GM12878 (cell line): ENCODE measurements around the gene HLTF. TPM values are rescaled to one million over a fixed set of nuclear protein-coding genes. Genes with fewer than 3 reads are reported as not detected.
A peak's percentile ranks its signal among the peaks of the same experiment; 100 is the strongest.

Experiments
- ATAC-seq: fragments of 200-7000 bp; cut with Tn5 transposase; 3 replicates; pipeline ENCODE4 v1.9.1; 2020; ENCODE audit warnings: mild to moderate bottlenecking, moderate library complexity
- BruUV-seq: library from RNA; stranded (reverse); fragments of 400-500 nt; replicated peaks from 2 replicates; lab custom pipeline; 2021; lab: Mats Ljungman, UMichigan
- CTCF ChIA-PET: fragments of 300-600 bp; sonication (Branson Sonifier 250); formaldehyde crosslinking; extraction: SDS; loops from one replicate; lab custom pipeline; 2021; ENCODE audit warnings: inconsistent platforms; lab: Yijun Ruan, JAX
- POLR2A ChIA-PET: fragments of 350-600 bp; formaldehyde crosslinking; extraction: SDS; loops from one replicate; lab custom pipeline; 2021; ENCODE audit warnings: inconsistent platforms; lab: Charles Lee
- RAD21 ChIA-PET: fragments of 300-600 bp; sonication (Branson Sonifier 250); formaldehyde crosslinking; loops from one replicate; lab custom pipeline; 2023; ENCODE audit warnings: antibody characterized with exemption; ENCODE audit not compliant: unreplicated experiment; lab: Charles Lee
- SMC1A ChIA-PET: fragments of 300-600 bp; sonication (Branson Sonifier 250); formaldehyde crosslinking; loops from one replicate; lab custom pipeline; 2023; ENCODE audit not compliant: unreplicated experiment, uncharacterized antibody; lab: Charles Lee
- DNase-seq: peaks from one replicate; pipeline ENCODE4 v3.0.0-alpha.2; 2011; ENCODE audit warnings: low read depth, low spot score
- FAIRE-seq: peaks from 3 replicates; lab custom pipeline; 2011; peaks lifted over from hg19 to GRCh38; lab: Jason Lieb, UNC
- H2AFZ ChIP-seq: 2 replicates; pipeline ENCODE4 v1.6.0; 2011; ENCODE audit warnings: low read depth, low read length, control low read depth; ENCODE audit not compliant: control insufficient read depth
- H3K27ac ChIP-seq: 2 replicates; pipeline ENCODE4 v1.5.1; 2011; ENCODE audit warnings: control low read depth; ENCODE audit not compliant: control insufficient read depth, insufficient read depth
- H3K27me3 ChIP-seq, 2 experiments: replicated peaks in 1 of 2; 2 replicates each; pipeline versions ENCODE4 v1.6.0 to v1.6.1; 2011; ENCODE audit warnings: low read length in 1 of 2; ENCODE audit not compliant: control insufficient read depth in 2 of 2, insufficient read depth in 2 of 2
- H3K36me3 ChIP-seq, 2 experiments: 2 replicates each; pipeline ENCODE4 v1.5.1; 2011; ENCODE audit warnings: low read length in 1 of 2; ENCODE audit not compliant: control insufficient read depth in 2 of 2, insufficient read depth in 2 of 2
- H3K4me1 ChIP-seq: 2 replicates; pipeline ENCODE4 v1.6.1; 2011; ENCODE audit warnings: mild to moderate bottlenecking, low read length, moderate library complexity, mixed read lengths; ENCODE audit not compliant: control insufficient read depth, insufficient read depth
- H3K4me2 ChIP-seq: 2 replicates; pipeline ENCODE4 v1.6.0; 2011; ENCODE audit warnings: control low read depth; ENCODE audit not compliant: control insufficient read depth, insufficient read depth
- H3K4me3 ChIP-seq: fragments of 200-600 bp; sonication (generic); 2 replicates; pipeline ENCODE4 v1.5.1; 2016
- H3K79me2 ChIP-seq: 2 replicates; pipeline ENCODE4 v1.6.0; 2011; ENCODE audit warnings: low read length; ENCODE audit not compliant: control insufficient read depth, insufficient read depth
- H3K9ac ChIP-seq: 2 replicates; pipeline ENCODE4 v1.8.0; 2011; ENCODE audit warnings: low read length, control low read depth, mixed read lengths; ENCODE audit not compliant: control insufficient read depth, insufficient read depth
- H3K9me3 ChIP-seq: replicated peaks from 3 replicates; pipeline ENCODE4 v1.5.1; 2011; ENCODE audit warnings: mild to moderate bottlenecking, low read length; ENCODE audit not compliant: control insufficient read depth, insufficient read depth
- H4K20me1 ChIP-seq: 2 replicates; pipeline ENCODE4 v1.6.0; 2011; ENCODE audit not compliant: control insufficient read depth, insufficient read depth
- BHLHE40 ChIP-seq, 2 experiments: fragments of 450-650 bp in 1 of 2; IDR thresholded peaks; 2 replicates each; pipeline ENCODE4 v1.6.1; 2011 to 2017; ENCODE audit warnings: low read depth in 2 of 2, borderline replicate concordance in 1 of 2, improper control_type of control experiment in 1 of 2, low read length in 1 of 2, mild to moderate bottlenecking in 1 of 2
- E2F8 ChIP-seq: fragments of 450-650 bp; IDR thresholded peaks from 2 replicates; pipeline ENCODE4 v1.6.1; 2018; ENCODE audit warnings: mild to moderate bottlenecking, low read depth, moderate library complexity; ENCODE audit not compliant: partially characterized antibody
- HSF1 ChIP-seq: fragments of 150-350 bp; IDR thresholded peaks from 2 replicates; pipeline ENCODE4 v1.6.1; 2014; ENCODE audit warnings: mild to moderate bottlenecking, low read depth, low read length
- NR2F1 ChIP-seq: fragments of 450-650 bp; conservative IDR thresholded peaks from 2 replicates; pipeline ENCODE4 v1.6.1; 2017; ENCODE audit warnings: mild to moderate bottlenecking
- RUNX3 ChIP-seq: IDR thresholded peaks from 2 replicates; pipeline ENCODE4 v1.6.1; 2012; ENCODE audit warnings: low read length, inconsistent platforms
- WGBS: methylation state at CpG from one replicate; pipeline ENCODE4 v1.1.6; 2016; ENCODE audit warnings: low lambda C conversion rate; ENCODE audit not compliant: insufficient replicate concordance, insufficient coverage; ENCODE audit errors: missing lambda C conversion rate; 5-methylcytosine and 5-hydroxymethylcytosine counted together
- in situ Hi-C: fragments of 300-500 bp; cut with MboI; formaldehyde crosslinking; loops from 9 replicates; pipeline ENCODE4 v1.14.3; 2018; ENCODE audit warnings: mixed read lengths
- intact Hi-C: fragments of 100-400 bp; cut with micrococcal nuclease; formaldehyde crosslinking; loops from one replicate; pipeline ENCODE4 v1.14.2; 2022; ENCODE audit not compliant: unreplicated experiment
- polyA plus RNA-seq, 11 experiments: library from polyadenylated mRNA; depleted of rRNA in 4 of 11; unstranded in 6 of 11; stranded (reverse) in 5 of 11; fragments of >200 nt; fragmentation: Nextera tagmentation in 4 of 11; fragmentation: Illumina TruSeq in 1 of 11; extraction: Ambion mirVana in 4 of 11; extraction: Trizol in 1 of 11; gene quantifications; 1 replicate in 1 of 11; 2 replicates in 10 of 11; pipeline versions ENCODE4 v1.2.1 to v1.2.3, GENCODE V29; 2011 to 2016; ENCODE audit warnings: inconsistent platforms in 2 of 11, missing spikeins in 2 of 11, low read depth in 1 of 11
- total RNA-seq, 4 experiments: library from RNA; depleted of rRNA in 3 of 4; stranded (reverse); fragments of >200 nt in 3 of 4; fragmentation: Illumina TruSeq in 1 of 4; extraction: Trizol in 1 of 4; gene quantifications; 2 replicates each; pipeline versions ENCODE4 v1.2.1 to v1.2.3, GENCODE V29; 2013 to 2021

HLTF gene
- total and polyA plus RNA-seq, 10 of the 15 experiments (the other 5 are each of a cell fraction or from before 2014, with no cell fraction given) = 13.7 to 50.4 (median 31.7) TPM

- peak; percentile 31 for FAIRE-seq
- POLR2A ChIA-PET = no interaction called here
Measured at GRCh38 chr3:149058602-149059001, 27.7 kb downstream of the HLTF start.

More at GRCh38 chr3:149058602-149059001, 27.7 kb downstream of the HLTF start:
- TF ChIP-seq NR2F1 (no peak), E2F8 (no peak), RUNX3 (peak; percentile 47; the same call in 1 of the 2 replicates), BHLHE40 (IDR thresholded peaks at IDR 0.05; ENCODE audit: borderline replicate concordance in 1 of 2, low read depth in 2 of 2, low read length in 1 of 2) (no peak), HSF1 (no peak)
- CTCF ChIA-PET = interaction anchor here (1.3 kb wide), 1 partner anchor 67 kb away, joined by 3 read pairs; the partner anchor contains the start of gene GYG1
- Histone ChIP-seq H3K4me2 (peak overlapping the region; percentile 23; the same call in 1 of the 2 replicates), H3K4me3 (no peak overlapping the region), H3K27me3 (no peaks in the 10 kb centered on the region), H3K9ac (no peak overlapping the region), H3K9me3 (peaks cover 2% of the 10 kb centered on the region; the same call in 1 of the 3 replicates), H4K20me1 (no peaks in the 10 kb centered on the region), H3K36me3 (peaks cover 4 to 23% of the 10 kb centered on the region in 2 experiments), H3K4me1 (peaks cover 15% of the 10 kb centered on the region), H2AFZ (no peak overlapping the region), H3K27ac (peak overlapping the region; percentile 43; the same call in 1 of the 2 replicates), H3K79me2 (no peaks in the 10 kb centered on the region)
- in situ Hi-C loops (no loop called here), intact Hi-C loops (no loop called here)
- WGBS = 0% methylated on average over 1 of the region's 1 CpG
- SMC1A ChIA-PET = interaction anchor here (1.2 to 1.7 kb wide), 3 partner anchors 15 to 95 kb away, joined by 3 to 5 read pairs (median 4); no protein-coding TSS in a partner anchor
- RAD21 ChIA-PET = interaction anchor here (1.4 kb wide), 1 partner anchor 15 kb away, joined by 4 read pairs; no protein-coding TSS in a partner anchor
- peak; percentile 73 for ATAC-seq
- no peak for DNase-seq
- BruUV-seq = TSS peak; percentile 23
